Cardiac muscle cell (in vitro differentiated cells and primary cell): ENCODE measurements around the gene KCNJ5. TPM values are rescaled to one million over a fixed set of nuclear protein-coding genes. Genes with fewer than 3 reads are reported as not detected.

Experiments
- DNase-seq, 2 donors: peaks; one replicate each; pipeline versions ENCODE4 v3.0.0 to v3.0.0-alpha.2; 2010 to 2017; ENCODE audit warnings: low read depth in 1 of 2, low spot score in 1 of 2
- H3K27ac ChIP-seq: fragments of 200-600 bp; sonication (generic); 2 replicates; pipeline ENCODE4 v1.5.1; 2016
- H3K27me3 ChIP-seq: fragments of 200-600 bp; sonication (generic); 2 replicates; pipeline ENCODE4 v1.6.0; 2016; ENCODE audit warnings: control low read depth
- H3K36me3 ChIP-seq: fragments of 200-600 bp; sonication (generic); 2 replicates; pipeline ENCODE4 v1.5.1; 2016; ENCODE audit warnings: control low read depth
- H3K4me1 ChIP-seq: fragments of 200-600 bp; sonication (generic); 2 replicates; pipeline ENCODE4 v1.8.1; 2017; ENCODE audit warnings: low read depth, mild to moderate bottlenecking, mixed run types
- H3K4me3 ChIP-seq: fragments of 200-600 bp; sonication (generic); 2 replicates; pipeline ENCODE4 v1.5.1; 2016; ENCODE audit warnings: mild to moderate bottlenecking
- H3K9me3 ChIP-seq: fragments of 200-600 bp; sonication (generic); 2 replicates; pipeline ENCODE4 v1.5.1; 2017; ENCODE audit warnings: low read depth, mild to moderate bottlenecking, control low read depth
- polyA plus RNA-seq: library from polyadenylated mRNA; unstranded; fragments of >200 nt; fragmentation: Nextera tagmentation; extraction: Ambion mirVana; gene quantifications from 2 replicates; pipeline ENCODE4 v1.2.1, GENCODE V29; 2016
- total RNA-seq: library from RNA; depleted of rRNA; stranded (reverse); fragments of >200 nt; gene quantifications from 2 replicates; pipeline ENCODE4 v1.2.3, GENCODE V29; 2016
- TF ChIP-seq, protein P1 (sequence below): IDR thresholded peaks from 2 replicates; pipeline ENCODE4 v1.5.1; 2012; ENCODE audit warnings: low read depth, mild to moderate bottlenecking, low read length

KCNJ5 gene
- total and polyA plus RNA-seq, 2 experiments from 2014 or later, result 44.8 to 71.8 TPM

DNA sequence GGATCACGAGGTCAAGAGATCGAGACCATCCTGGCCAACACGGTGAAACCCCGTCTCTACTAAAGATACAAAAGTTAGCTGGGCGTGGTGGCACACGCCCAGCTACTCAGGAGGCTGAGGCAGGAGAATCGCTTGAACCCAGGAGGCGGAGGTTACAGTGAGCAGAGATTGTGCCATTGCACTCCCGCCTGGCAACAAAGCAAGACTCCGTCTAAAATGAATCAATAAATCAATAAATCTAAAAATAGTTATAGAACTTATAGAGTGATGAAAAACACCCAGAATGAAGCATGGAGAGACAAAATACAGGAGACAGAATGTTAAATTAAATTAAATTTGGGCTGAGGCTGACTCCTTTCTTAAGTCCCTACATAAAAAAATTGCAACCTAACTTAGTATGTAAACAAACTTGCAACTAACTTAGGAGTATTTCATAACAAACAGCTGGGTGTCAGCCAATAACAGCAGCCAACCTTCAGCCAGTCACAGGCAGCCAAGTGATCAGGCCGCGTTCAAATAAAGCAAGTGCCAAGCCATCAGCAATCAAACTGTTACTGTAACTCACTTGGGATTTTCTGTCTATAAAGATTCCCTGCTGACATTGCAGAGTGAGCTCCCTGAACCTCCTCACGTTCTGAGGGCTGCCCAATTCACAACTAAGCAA, 58.8 kb downstream of the KCNJ5 start:
- Histone ChIP-seq H3K4me3 (no peak overlapping the region), H3K27ac (no peak overlapping the region), H3K36me3 (no peaks in the 10 kb centered on the region), H3K4me1 (peaks cover 6% of the 10 kb centered on the region), H3K27me3 (no peaks in the 10 kb centered on the region), H3K9me3 (no peaks in the 10 kb centered on the region)
- DNase-seq, result peak in 1 of 2 donors; percentile 26
- TF ChIP-seq, protein P1, sequence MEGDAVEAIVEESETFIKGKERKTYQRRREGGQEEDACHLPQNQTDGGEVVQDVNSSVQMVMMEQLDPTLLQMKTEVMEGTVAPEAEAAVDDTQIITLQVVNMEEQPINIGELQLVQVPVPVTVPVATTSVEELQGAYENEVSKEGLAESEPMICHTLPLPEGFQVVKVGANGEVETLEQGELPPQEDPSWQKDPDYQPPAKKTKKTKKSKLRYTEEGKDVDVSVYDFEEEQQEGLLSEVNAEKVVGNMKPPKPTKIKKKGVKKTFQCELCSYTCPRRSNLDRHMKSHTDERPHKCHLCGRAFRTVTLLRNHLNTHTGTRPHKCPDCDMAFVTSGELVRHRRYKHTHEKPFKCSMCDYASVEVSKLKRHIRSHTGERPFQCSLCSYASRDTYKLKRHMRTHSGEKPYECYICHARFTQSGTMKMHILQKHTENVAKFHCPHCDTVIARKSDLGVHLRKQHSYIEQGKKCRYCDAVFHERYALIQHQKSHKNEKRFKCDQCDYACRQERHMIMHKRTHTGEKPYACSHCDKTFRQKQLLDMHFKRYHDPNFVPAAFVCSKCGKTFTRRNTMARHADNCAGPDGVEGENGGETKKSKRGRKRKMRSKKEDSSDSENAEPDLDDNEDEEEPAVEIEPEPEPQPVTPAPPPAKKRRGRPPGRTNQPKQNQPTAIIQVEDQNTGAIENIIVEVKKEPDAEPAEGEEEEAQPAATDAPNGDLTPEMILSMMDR, result no peak

DNA sequence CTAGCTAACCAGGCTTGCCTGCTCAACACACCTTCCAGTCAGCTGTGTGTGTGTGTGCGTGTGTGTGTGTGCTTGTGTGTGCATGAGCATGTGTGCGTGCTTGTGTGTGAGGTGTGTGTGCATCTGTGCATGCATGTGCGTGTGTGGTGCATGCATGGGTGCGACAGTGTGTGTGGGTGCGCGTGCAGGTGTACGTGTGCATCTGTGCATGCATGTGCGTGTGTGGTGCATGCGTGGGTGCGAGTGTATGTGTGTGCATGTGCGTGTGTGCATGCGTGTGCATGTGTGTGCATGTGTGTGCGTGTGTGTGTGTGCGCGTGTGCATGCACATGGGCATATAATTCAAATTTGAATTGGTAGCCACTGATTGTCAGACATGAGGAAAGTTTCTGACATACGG, 62.0 kb downstream of the KCNJ5 start:
- Histone ChIP-seq H3K36me3 (no peaks in the 10 kb centered on the region), H3K27me3 (no peaks in the 10 kb centered on the region), H3K4me1 (peaks cover 3% of the 10 kb centered on the region), H3K9me3 (no peaks in the 10 kb centered on the region), H3K27ac (no peak overlapping the region), H3K4me3 (no peak overlapping the region)
- no peak for DNase-seq
- TF ChIP-seq, protein P1, result no peak

DNA sequence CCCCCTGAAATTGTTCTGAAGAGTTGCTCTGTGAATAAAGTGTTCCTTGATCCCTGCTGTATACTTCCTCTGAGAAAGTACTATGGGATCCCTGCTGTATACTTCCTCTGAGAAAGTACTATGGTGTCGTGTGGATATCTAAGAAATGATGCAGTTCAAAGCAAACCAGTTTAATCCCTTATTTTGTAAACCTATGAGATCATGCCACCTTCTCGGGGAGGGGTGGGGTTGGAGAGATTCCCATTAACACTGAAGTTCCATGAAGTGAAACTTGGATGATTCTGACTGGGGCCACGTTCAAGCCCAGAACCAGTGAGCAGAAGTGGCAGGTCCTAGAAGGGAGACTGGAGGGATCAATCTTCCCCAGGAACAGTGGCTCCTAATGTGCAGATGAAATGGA, 64.5 kb downstream of the KCNJ5 start:
- H3K36me3 ChIP-seq, result no peaks in the 10 kb centered on the region
- H3K4me1 ChIP-seq, result no peaks in the 10 kb centered on the region
- DNase-seq, result no peak
- no peaks in the 10 kb centered on the region for H3K27me3 ChIP-seq
- H3K9me3 ChIP-seq, result no peaks in the 10 kb centered on the region
- H3K27ac ChIP-seq, result no peak overlapping the region
- TF ChIP-seq, protein P1, result no peak
- H3K4me3 ChIP-seq, result no peak overlapping the region

DNA sequence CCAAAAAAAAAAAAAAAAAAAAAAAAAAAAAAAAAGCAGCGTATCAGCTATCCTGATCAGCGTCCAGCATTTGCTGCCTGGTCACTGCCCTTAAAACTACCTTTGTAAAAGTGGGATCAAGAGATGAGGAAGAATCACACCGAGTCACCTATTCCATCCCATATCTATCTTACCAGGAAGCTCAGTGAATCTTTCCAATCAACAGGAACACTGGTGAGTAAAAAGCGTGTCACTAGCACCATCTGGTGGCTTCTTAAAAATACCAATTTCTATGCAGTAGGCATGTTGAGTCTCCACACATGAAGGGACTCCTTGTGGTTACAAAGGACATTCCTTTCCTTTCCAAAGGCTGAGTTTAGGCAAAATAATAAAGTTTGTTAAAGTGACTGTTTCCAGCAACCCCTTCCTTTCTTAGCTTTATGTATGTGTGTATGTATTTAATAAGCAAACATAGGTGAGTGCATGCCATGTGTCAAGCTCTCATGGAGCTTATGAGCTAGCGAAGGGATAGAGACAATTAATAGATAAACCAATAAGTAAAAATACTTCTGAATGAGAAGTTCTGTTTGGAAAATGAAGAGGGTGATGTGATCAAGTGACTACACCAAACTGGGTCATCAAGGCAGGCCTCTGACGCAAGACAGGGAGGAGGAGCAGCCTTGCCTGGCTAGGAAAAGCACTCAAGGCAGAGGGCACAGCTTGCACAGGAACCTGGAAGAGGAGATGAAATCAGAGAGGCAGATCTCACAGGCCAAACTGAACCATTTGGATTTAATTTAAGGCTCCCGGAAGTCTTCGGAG, 65.4 kb downstream of the KCNJ5 start:
- H3K27ac ChIP-seq, result no peak overlapping the region
- H3K36me3 ChIP-seq, result no peaks in the 10 kb centered on the region
- no peaks in the 10 kb centered on the region for H3K27me3 ChIP-seq
- H3K4me3 ChIP-seq, result no peak overlapping the region
- TF ChIP-seq, protein P1, result peak; percentile 69
- H3K4me1 ChIP-seq, result no peaks in the 10 kb centered on the region
- no peaks in the 10 kb centered on the region for H3K9me3 ChIP-seq
- peak; percentile 78 to 83 for DNase-seq

DNA sequence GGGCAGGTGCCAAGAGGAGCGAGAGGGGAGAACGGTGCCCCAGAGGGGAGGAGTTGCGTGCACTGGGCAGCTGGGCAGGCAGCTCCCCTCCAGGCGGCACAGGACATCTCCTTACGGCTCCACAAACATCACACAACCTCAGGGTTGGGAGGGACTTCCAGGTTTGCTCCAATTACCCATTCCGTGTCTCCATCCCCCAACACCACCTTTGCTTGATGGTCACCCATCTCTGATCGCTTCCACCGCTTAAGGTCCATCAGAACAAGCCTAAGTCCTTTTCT, 66.0 kb downstream of the KCNJ5 start:
- no peaks in the 10 kb centered on the region for H3K4me1 ChIP-seq
- DNase-seq, result no peak
- no peaks in the 10 kb centered on the region for H3K9me3 ChIP-seq
- H3K27me3 ChIP-seq, result no peaks in the 10 kb centered on the region
- no peak overlapping the region for H3K4me3 ChIP-seq
- no peak overlapping the region for H3K27ac ChIP-seq
- no peaks in the 10 kb centered on the region for H3K36me3 ChIP-seq
- TF ChIP-seq, protein P1, result no peak
